ENCODE measurements around the gene AR. TPM values are rescaled to one million over a fixed set of nuclear protein-coding genes. Genes with fewer than 3 reads are reported as not detected.

AR gene
- total RNA-seq, 2 donors from 2014 or later, result 1.5 to 2.2 TPM

DNA sequence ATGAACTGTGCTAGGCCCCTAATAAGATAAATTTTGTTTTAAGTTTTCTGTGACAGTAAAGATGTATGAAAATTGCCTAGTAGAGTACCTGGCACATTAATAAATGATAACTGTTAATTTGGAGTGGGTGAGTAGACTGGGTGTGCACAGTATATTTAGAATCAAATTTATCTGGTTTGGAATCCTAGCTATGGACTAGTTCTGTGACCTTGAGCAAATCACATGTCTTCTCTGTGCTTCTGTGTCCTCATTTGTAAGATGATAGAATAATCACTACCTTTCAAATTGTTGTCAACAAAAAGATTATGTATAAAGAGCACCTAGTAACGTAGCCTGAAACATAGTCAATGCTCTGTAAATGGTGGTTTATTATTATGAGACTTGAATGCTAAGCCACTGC is 170.2 kb downstream of the AR start:
- Histone ChIP-seq H3K9me3 (ENCODE audit: control insufficient read depth, low read length) (no peaks in the 10 kb centered on the region), H3K4me1 (ENCODE audit: control insufficient read depth, insufficient read depth, low read length) (no peaks in the 10 kb centered on the region), H3K27me3 (ENCODE audit: control insufficient read depth, insufficient read depth, low read length, poor library complexity, severe bottlenecking) (no peaks in the 10 kb centered on the region), H3K36me3 (ENCODE audit: control insufficient read depth, insufficient read depth, low read length) (no peaks in the 10 kb centered on the region), H3K4me3 (ENCODE audit: low read length) (no peak overlapping the region), H3K27ac (ENCODE audit: low read depth, low read length) (no peak overlapping the region), H3K9ac (ENCODE audit: extremely low read depth, low read length, poor library complexity, severe bottlenecking) (no peak overlapping the region)
- peaks cover 71% of the 10 kb centered on the region for H3K9me3 Mint-ChIP-seq
- H3K4me3 Mint-ChIP-seq, result no peak overlapping the region
- no peaks in the 10 kb centered on the region for H3K27me3 Mint-ChIP-seq (ENCODE audit: insufficient read depth)
- H3K4me1 Mint-ChIP-seq, result no peaks in the 10 kb centered on the region
- DNase-seq, result no peak
- peaks cover 2% of the 10 kb centered on the region for H3K36me3 Mint-ChIP-seq (ENCODE audit: low read depth)
- TF ChIP-seq CTCF (conservative IDR thresholded peaks at IDR 0.05), result no peak
- 100% methylated on average over 1 of the region's 1 CpG; no CpG with 5 or more reads in 1 of the 2 experiments for WGBS, 2 experiments (ENCODE audit: insufficient coverage in 1 of 2, insufficient read length in 1 of 2)
- no peak overlapping the region for H3K27ac Mint-ChIP-seq

DNA sequence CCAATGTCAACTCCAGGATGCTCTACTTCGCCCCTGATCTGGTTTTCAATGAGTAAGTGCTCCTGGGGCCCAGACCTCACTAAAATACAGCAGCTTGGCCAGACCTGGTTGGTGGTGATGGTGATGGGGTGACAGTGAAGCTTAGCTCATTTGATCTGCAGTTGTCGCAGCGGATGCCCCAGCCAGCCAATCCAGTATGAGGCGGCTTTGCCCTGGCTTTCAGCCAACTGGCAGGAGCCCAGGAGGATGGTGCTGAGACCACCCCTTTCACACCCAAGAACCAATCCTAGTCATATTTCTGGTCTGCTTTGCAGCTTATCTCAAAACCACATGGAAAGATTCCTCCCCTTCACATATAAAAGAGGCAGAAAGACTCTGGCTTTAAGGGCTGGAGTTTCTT is 173.8 kb downstream of the AR start:
- no peak overlapping the region for H3K4me3 Mint-ChIP-seq
- no peak overlapping the region for H3K9ac ChIP-seq (ENCODE audit: extremely low read depth, low read length, poor library complexity, severe bottlenecking)
- no peak for TF ChIP-seq CTCF (conservative IDR thresholded peaks at IDR 0.05)
- H3K9me3 ChIP-seq (ENCODE audit: control insufficient read depth, low read length), result no peaks in the 10 kb centered on the region
- WGBS, 2 experiments (ENCODE audit: insufficient coverage in 1 of 2, insufficient read length in 1 of 2), result 96% methylated on average over 4 of the region's 4 CpGs; no CpG with 5 or more reads in 1 of the 2 experiments
- H3K4me1 Mint-ChIP-seq, result peaks cover under 1% of the 10 kb centered on the region
- no peaks in the 10 kb centered on the region for H3K27me3 ChIP-seq (ENCODE audit: control insufficient read depth, insufficient read depth, low read length, poor library complexity, severe bottlenecking)
- no peak overlapping the region for H3K27ac ChIP-seq (ENCODE audit: low read depth, low read length)
- no peaks in the 10 kb centered on the region for H3K27me3 Mint-ChIP-seq (ENCODE audit: insufficient read depth)
- H3K4me3 ChIP-seq (ENCODE audit: low read length), result no peak overlapping the region
- DNase-seq, result no peak
- peaks cover 75% of the 10 kb centered on the region for H3K9me3 Mint-ChIP-seq
- no peaks in the 10 kb centered on the region for H3K36me3 Mint-ChIP-seq (ENCODE audit: low read depth)
- H3K27ac Mint-ChIP-seq, result no peak overlapping the region
- H3K4me1 ChIP-seq (ENCODE audit: control insufficient read depth, insufficient read depth, low read length), result no peaks in the 10 kb centered on the region
- H3K36me3 ChIP-seq (ENCODE audit: control insufficient read depth, insufficient read depth, low read length), result no peaks in the 10 kb centered on the region

GRCh38 chrX:67718926-67719325 is 175.1 kb downstream of the AR start:
- no peaks in the 10 kb centered on the region for H3K36me3 Mint-ChIP-seq (ENCODE audit: low read depth)
- no peaks in the 10 kb centered on the region for H3K36me3 ChIP-seq (ENCODE audit: control insufficient read depth, insufficient read depth, low read length)
- no peak for DNase-seq

More at GRCh38 chrX:67718926-67719325, 175.1 kb downstream of the AR start:
- no peak overlapping the region for H3K27ac Mint-ChIP-seq
- Histone ChIP-seq H3K27me3 (ENCODE audit: control insufficient read depth, insufficient read depth, low read length, poor library complexity, severe bottlenecking) (no peaks in the 10 kb centered on the region), H3K27ac (ENCODE audit: low read depth, low read length) (no peak overlapping the region), H3K4me3 (ENCODE audit: low read length) (no peak overlapping the region), H3K4me1 (ENCODE audit: control insufficient read depth, insufficient read depth, low read length) (no peaks in the 10 kb centered on the region), H3K9ac (ENCODE audit: extremely low read depth, low read length, poor library complexity, severe bottlenecking) (no peak overlapping the region), H3K9me3 (ENCODE audit: control insufficient read depth, low read length) (no peaks in the 10 kb centered on the region)
- peaks cover 80% of the 10 kb centered on the region for H3K9me3 Mint-ChIP-seq
- TF ChIP-seq CTCF (conservative IDR thresholded peaks at IDR 0.05), result no peak
- no peak overlapping the region for H3K4me3 Mint-ChIP-seq
- peaks cover 5% of the 10 kb centered on the region for H3K4me1 Mint-ChIP-seq
- H3K27me3 Mint-ChIP-seq (ENCODE audit: insufficient read depth), result no peaks in the 10 kb centered on the region
- 91 to 100% methylated on average over 1 to 4 of the region's 4 CpGs for WGBS, 2 experiments (ENCODE audit: insufficient coverage in 1 of 2, insufficient read length in 1 of 2)
